GM19467 (cell line): ENCODE measurements around the gene BCAR3.

Source experiments
- ATAC-seq: cut with Tn5 transposase; IDR thresholded peaks from one replicate; pipeline ENCODE4 v1.9.1; 2021; ENCODE audit warnings: mild to moderate bottlenecking, moderate library complexity; ENCODE audit not compliant: unreplicated experiment

Gene BCAR3

GRCh38 chr1:93640656-93641440 lies 40.8 kb downstream of the BCAR3 start:
- ATAC-seq: no peak

GRCh38 chr1:93638981-93639380 lies 42.7 kb downstream of the BCAR3 start:
- no peak for ATAC-seq

GRCh38 chr1:93638307-93638847 lies 43.3 kb downstream of the BCAR3 start:
- no peak for ATAC-seq

DNA sequence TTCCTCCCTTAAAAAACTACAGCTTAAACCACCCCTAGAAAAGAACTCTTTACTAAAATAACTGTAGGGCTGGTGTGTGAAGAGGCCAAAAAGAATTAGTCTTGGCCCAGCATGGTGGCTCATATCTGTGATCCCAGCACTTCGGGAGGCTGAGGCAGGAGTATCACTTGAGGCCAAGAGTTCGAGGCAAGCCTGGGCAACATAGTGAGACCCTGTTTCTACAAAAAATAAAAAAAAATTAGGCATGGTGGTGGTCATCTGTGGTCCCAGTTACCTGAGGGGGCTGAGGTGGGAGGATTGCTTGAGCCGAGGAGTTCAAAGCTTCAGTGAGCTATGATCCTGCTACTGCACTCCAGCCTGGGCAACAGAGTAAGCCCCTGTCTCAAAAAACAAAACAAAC lies 44.9 kb downstream of the BCAR3 start:
- ATAC-seq: no peak

DNA sequence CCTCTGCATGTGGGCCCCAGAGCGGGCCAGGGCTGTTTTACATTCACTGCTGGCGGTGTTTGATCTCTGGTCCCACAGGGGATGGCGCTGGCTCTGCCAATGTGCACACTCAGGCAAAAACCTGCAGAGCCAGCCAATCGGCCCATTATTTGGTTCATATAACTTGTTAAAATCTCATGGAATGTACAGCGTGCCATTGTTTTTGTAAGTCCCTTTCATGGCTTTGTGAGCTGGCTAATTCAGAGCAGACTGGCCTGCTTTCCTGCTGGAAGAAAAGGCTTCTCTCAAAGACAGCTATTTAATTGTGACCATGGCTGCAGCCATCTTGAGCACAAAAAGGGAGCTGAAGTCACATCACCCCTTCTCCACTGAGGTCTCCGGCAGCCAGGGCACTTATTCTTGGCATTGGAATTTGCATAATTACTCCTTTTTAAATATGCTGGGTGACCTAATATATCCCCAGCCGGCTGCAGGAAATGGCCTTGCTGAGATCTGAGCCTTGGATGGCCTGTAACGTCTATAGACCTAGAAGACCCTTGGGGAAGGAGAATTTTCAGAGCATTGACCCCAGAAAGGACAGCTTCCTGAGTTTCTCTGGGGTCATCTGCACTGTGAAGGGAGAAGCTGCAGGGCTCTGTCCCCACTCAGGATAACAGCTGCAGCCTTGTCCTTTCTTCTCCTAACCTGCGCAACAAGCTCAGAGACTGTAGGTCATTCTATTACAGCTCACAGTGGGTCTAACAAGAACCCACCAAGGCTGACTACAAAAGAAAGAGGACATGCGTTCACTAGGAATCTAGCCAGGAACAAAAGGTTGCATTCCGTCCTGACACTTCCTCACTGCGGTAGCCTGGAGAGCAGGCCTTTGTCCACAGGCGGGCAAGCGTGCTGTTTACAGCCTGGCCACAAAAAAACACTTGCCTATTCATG lies 45.8 kb downstream of the BCAR3 start:
- ATAC-seq: no peak

DNA sequence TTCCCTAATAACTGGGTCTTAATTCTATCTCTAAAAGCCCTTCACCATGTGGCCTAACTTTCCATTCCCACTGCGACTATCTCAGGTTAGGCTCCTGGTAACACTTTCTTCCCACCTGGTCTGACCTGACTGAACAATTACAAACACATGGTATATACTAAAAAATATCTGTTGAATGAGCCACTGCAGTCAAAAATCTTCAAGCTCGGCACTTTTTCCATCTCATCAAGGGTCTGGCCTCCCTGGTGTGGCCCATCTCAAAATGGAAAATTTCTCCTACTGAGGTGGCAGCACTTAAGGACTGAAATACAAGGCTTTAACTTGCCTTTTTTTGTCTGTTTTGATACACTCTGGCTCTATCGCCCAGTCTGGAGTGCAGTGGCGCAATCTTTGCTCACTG lies 48.3 kb downstream of the BCAR3 start:
- ATAC-seq: no peak

DNA sequence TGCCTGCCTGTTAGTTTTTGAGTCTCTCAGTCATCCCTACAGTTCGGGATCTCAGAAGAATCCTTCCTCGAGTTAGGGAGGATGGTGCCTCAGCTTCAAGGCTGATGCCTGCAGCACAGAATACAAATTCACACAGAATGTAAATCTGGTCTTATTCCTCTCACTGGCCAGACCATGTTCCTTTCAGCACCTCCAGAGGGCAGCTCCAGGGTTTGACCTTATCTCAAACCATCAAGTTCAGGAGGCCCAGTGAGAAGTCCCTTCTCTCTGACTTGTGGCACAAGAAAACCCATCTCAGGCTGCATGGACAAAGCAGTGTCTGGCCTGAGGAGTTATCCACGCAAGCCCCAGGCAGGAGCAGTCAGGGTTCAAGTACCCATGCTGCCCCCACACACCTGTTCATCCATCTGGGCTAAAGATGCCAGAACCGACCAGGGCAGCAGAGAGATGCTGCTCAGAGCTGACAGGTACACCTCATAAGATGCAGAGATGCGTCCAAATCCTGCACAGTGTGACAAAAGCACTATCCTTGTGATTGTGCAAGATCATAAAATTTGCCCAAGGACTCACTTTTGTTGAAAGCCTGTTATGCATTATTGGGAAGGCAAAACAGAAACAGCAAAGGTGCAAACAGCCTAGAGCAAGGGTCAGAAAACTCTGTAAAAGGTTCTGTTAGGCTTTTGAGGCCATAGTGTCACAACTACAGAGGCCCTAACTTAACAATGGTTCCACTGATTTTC lies 49.8 kb downstream of the BCAR3 start:
- no peak for ATAC-seq

DNA sequence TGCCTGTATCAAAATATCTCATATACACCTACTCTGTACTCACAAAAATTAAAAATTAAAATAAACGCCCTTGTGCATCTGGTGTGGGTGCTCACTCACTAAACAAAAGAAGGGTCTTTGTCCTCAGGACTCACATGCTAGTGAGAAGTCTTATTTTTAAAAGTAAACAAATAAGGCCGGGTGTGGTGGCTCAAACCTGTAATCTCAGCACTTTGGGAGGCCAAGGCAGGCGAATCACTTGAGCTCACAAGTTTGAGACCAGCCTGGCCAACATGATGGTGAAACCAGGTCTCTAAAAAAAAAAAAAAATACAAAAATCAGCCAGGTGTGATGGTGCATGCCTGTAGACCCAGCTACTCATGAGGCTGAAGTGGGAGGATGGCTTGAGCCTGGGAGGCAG lies 51.5 kb downstream of the BCAR3 start:
- ATAC-seq: no peak

- no peak for ATAC-seq
Measured at GRCh38 chr1:93629101-93630059, 52.3 kb downstream of the BCAR3 start.

DNA sequence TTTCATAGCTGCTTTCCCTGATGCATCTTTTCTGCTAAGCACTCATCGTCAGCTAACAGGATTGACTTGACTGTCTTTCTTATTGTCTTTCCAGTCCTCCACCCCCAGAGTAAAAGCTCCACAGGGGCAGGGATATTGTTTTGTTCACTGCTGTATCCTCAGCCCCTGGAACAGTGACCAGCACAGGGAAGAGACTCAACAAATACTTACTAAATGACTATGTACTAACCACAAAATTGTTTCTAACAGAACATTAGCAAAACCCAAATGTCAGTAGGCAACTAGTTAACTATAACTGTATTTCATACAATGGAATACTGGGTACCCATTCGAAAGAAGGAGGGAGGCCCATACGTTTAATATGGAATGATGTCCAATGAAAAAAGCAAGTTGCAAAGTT lies 53.0 kb downstream of the BCAR3 start:
- ATAC-seq: no peak

DNA sequence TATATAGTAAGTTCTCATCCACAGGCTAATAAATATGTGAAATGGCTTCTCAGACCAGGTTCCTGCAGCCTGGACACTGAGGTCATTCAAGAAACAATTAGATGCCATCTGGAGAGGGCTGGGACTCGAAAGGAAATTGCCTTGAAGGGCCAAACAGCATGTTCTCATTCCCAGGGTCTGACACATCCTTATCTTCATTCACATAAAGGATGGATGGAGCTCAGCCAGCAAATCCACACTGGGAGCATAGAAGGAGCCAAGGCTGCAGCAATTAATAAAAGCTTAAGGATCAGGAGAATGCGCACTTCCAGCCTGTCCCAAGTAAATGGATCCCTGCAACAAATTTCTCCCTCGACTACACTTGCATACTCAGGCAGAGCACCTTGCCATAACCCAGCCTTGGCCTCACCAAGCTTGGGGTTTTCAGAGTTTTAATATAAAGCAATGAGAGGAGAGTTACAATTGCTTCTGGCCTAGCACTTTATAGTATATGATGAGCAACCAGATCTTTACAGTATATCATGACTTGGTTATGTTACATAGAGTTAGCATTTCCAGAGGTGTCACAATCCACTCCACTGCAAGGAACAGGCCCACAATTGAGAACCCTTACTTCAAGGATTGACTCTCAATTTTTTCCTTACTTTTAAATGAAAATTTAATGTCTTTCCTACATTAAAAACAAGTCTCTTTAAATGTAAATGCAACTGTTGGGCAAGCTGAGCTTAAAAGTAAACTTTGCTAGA lies 55.9 kb downstream of the BCAR3 start:
- no peak for ATAC-seq

GRCh38 chr1:93623875-93624274 lies 57.8 kb downstream of the BCAR3 start:
- ATAC-seq: no peak

GRCh38 chr1:93623436-93623835 lies 58.2 kb downstream of the BCAR3 start:
- ATAC-seq: no peak

DNA sequence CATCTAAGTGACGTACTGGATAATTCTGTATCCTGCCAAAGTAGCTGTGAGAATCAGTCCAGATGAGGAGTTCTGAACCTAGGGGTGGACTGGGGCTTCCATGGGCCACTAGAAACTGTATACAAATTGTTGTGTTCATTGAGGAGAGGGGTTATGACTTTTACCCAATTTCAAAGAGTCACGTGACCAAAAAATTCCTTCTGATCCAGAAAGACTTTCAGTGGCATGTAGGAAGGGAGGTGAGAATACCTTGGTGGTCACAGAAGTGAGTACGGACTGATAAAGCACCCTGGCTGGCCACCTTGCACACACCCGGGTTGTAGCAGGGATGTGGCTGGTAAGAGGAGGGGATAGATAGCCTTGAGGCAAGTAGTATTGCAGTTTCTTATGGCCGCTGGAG lies 60.4 kb downstream of the BCAR3 start:
- ATAC-seq: no peak

- no peak for ATAC-seq
Measured at GRCh38 chr1:93620841-93621210, 60.8 kb downstream of the BCAR3 start.

DNA sequence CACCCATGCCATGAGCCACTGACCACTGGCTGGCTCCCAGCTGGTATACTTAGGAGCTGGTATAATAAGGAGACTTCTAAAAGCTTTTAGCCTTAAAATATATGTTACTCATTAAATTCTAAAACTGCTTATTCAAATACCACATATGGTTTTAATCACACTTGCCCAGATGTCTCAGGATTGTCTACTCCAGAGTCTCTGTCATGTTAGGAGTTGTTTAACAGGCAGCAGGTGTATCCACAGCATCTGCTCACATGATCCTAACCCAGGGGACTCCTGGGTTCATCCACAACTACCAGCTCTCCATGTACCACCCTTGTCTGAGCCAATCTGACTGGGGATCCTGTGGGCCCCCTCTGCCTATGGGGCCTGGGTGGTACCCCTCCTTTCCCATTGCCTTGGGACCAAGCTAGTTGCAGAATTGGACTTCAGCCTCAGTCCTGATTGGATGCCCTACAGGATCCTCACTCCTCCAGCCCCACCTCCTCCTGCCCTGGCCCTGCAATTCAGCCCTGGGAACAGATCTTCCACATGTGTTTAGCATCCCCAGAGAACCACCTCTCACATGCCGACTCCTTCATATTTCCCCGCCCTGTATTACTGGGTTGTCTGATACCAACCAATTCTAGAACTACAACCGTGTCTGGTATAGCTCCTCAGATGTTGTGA lies 61.3 kb downstream of the BCAR3 start:
- no peak for ATAC-seq

GRCh38 chr1:93619507-93620171 lies 62.0 kb downstream of the BCAR3 start:
- ATAC-seq: no peak
